CD4-positive, alpha-beta T cell treated with Interleukin-6 for 4 hours (primary cell): ENCODE measurements around the gene RTN4RL2.
"Not testable (repeated sequence)": the region's sequence is repeated elsewhere in the genome, so short reads cannot be mapped to it uniquely, and the experiment has no call there.

ENCODE experiments used
- DNase-seq: peaks from one replicate; pipeline ENCODE4 v3.0.0-alpha.2; 2020; ENCODE audit warnings: mixed read lengths

RTN4RL2 gene

DNA sequence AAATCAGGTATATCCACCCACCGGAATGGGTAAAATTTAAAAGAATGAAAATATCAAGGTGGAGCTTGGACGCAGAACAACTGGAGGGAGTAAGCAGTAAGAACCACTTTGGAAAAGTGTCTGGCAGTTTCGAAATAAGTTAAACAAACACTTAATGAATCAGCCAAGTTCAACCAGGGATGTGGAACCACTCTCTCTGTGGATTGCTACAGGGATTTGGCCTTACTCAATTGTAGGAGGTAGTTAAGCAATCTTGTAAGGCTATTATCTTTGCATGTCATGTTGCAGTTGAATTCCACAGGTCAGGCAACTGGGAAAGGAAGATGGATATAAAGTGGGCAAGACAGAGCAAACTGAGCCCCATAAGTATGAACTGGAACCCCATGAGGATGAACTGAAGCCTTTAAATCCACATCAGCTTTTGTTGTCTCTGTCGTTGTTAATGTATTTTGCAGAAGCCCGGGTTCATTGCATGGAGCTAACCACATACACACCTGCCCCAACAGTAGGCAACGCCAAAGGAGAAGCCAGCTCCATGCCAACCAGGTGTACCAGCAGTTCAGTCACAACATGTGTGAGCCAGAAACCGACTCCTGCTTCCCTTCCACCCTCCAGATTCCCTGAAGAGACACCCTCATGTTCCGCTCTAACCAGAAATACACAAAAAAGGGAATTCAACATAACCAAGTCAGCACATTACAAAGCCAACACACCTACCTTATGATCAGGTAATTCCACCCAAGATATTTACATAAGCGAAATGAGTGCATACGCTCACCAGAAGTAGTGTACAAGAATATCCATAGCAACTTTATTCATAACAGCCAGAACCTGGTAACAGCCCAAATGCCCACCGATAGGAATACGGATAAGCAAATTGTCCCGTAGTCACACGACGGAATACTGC, 25.4 kb upstream of the RTN4RL2 start:
- no peak for DNase-seq

DNA sequence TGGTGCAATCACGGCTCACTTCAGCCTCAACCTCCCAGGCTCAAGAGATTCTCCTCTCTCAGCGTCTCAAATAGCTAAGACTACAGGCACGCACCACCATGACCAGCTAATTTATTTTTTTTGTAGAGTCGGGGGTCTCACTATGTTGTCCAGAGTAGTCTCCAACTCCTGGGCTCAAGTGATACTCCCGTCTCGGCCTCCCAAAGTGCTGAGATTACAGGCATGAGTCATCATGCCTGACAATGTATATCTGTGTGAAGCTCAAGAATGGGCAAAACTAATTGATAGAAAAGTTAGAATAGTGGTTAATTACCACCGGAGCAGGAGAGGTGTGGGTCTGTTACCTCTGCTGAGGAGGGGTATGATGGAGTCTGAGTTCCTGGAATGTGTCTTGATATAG, 24.3 kb upstream of the RTN4RL2 start:
- no peak for DNase-seq

GRCh38 chr11:57438345-57439285, 21.7 kb upstream of the RTN4RL2 start:
- DNase-seq: no peak

GRCh38 chr11:57439786-57440185, 20.5 kb upstream of the RTN4RL2 start:
- no peak for DNase-seq

DNA sequence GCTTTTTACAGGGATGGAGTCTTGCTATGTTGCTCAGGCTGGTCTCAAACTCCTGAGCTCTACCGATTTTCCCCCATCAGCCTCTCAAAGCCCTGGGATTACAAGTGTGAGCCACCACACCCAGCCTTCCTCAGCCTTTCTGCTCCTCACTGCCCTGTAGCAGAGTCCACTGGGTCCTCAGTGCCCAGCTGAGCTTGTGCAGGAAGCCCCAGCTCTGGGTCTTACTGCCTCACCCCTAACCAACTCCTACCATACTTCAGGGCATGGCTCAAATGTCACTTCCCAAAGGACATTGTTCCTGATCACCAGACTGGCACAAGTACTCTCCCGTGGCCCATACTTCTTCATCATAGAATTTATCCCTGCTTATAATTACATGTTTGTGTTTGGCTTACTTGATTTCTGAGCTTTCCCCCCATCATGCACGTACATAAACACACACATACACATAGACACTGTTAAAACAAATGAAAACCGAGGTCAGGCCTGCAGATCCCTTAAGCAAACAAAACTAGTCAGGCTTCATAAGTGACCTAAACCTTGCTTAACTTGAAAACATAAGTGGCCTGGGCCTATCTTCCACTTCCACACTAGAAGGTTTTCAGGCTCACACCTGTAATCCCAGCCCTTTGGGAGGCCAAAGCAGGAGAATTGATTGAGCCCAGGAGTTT, 19.4 kb upstream of the RTN4RL2 start:
- no peak for DNase-seq

DNA sequence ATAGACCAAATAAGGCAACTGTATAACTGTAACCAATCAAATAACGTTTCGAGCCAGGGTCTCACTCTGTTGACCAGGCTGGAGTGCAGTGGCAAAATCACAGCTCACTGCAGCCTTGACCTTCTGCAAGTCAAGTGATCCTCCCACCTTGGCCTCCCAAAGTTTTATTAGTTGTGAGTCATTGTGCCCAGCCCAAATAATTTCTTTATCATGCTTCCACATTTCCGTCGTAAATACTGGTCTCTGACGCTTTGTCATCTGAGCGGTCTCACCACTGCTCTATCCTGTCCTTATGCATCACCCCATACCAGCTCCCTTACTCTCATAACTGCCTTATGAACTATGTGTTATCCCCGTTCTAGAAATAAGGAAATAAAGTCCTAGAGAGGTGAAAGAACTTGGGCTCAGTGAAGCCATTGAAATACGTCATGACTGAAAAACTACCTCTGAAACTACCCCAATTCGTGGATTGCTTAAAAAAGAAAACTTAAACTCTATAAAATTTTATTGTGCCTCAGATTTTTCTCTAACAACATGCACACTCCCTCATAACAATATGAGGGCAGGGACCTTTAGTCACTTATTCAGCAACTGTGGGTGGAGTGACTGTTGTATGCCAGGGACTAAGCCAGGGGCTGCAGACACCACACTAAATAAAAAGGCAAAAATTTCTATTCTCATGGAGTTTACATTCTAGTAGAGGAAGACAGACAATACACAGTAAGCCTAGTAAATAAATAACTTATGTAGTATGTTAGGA, 15.8 kb upstream of the RTN4RL2 start:
- no peak for DNase-seq

DNA sequence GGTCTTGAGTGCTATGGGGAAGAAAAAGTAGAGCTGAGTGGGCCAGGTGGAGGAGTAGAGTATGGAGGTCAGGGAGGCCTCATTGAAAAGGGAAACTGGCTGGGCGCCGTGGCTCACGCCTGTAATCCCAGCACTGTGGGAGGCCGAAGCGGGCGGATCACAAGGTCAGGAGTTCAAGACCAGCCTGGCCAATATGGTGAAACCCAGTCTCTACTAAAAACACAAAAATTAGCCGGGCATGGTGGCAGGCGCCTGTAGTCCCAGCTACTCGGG, 15.3 kb upstream of the RTN4RL2 start:
- not testable (repeated sequence) for DNase-seq

- DNase-seq: no peak
Measured at GRCh38 chr11:57446055-57446454, 14.3 kb upstream of the RTN4RL2 start.

- no peak for DNase-seq
Measured at GRCh38 chr11:57453543-57454177, 6.7 kb upstream of the RTN4RL2 start.

GRCh38 chr11:57456960-57457642, 3.2 kb upstream of the RTN4RL2 start:
- peak; percentile 80 for DNase-seq

- DNase-seq: no peak
Measured at GRCh38 chr11:57457643-57458023, 2.7 kb upstream of the RTN4RL2 start.

GRCh38 chr11:57458060-57458409, 2.3 kb upstream of the RTN4RL2 start:
- peak; percentile 22 for DNase-seq

- DNase-seq: peak; percentile 61
Measured at GRCh38 chr11:57458410-57459163, 1.7 kb upstream of the RTN4RL2 start.

GRCh38 chr11:57459164-57460021, 935 bp upstream of the RTN4RL2 start:
- DNase-seq: peak; percentile 61

DNA sequence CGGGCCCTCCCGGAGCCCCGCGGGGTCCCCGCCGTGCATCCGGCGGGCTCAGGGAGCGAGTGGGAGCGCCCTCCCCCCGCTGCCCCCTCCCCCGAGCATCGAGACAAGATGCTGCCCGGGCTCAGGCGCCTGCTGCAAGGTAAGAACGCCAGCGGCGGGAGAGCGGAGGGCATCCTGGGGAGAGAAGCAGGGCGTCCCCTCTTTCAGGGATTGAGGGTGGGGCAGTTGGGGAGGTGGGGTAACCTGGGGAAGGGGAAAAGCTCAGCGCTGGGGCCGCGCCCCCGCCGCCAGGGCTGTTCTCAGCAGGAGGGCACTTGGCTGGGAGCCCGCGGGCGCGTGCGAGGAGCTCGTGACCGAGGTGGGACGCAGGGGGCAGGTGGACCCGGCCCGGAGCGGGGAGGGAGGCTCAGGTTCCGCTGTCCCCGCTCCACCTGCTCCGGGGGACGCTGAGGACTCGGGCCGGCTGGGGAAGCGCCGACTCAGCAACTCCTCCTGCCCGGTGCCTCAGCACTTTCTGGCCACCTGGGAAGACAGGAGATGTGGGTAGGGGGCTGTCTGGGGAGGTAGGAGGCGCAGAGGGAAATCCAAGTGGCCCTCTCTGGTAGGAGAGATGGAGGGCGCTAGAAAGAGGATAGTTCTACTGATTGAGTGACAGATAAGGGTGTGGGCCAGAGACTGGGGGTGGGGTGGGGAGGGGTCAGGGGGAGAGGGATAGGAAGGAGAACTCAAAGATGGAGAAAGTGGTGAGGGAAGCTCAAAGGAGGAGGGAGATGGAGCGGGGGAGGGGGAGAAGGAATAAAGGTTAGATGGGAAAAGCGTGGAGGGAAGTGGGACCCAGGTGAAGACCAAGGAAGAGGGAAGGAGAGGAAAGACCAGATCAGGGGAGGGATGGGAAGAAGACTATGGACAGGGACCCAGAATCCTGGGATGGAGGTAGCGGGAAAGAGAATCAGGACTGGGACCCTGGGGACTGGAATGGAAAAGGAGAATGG, 726 bp downstream of the RTN4RL2 start:
- no peak for DNase-seq

DNA sequence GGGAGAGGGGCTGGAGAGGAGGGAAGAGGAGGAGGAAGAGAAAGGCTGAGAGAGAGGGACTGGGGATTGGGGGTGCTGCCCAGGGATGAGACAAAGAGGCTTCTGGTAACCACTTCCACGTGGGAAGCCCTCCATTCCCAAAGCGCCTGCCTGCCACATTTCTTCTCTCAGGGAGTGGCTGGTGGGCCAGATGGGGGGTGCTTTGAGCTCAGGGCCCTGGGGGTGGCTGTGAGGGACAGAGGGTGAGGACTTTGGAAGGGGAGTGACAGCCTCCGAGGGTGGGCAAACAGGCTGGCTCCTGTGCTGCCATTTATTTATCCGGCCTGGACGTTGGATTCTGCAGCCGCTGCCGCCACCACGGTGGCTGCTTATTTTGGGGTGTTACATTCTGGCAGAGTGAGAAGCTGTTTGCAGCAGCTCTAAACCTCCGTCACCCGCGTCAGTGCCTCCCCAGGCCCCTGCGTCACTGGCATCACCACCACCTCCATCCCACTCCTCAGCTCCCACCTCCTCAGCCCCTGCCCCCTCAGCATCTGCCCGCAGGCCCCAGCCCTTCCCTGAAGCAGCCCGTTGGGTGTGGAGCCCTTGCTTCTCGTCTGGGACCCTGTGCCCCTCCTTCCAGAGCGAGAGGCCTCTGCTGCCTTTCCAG, 1.6 kb downstream of the RTN4RL2 start:
- DNase-seq: no peak

- no peak for DNase-seq
Measured at GRCh38 chr11:57462597-57462996, 2.3 kb downstream of the RTN4RL2 start.
